ENCODE data around the gene SRF.

GRCh38 chr6:43127877-43128276 lies 43.2 kb upstream of the SRF start:
- TF ChIP-seq POLR2A (IDR thresholded peaks at IDR 0.05) = no peak
- TF ChIP-seq, protein P1, sequence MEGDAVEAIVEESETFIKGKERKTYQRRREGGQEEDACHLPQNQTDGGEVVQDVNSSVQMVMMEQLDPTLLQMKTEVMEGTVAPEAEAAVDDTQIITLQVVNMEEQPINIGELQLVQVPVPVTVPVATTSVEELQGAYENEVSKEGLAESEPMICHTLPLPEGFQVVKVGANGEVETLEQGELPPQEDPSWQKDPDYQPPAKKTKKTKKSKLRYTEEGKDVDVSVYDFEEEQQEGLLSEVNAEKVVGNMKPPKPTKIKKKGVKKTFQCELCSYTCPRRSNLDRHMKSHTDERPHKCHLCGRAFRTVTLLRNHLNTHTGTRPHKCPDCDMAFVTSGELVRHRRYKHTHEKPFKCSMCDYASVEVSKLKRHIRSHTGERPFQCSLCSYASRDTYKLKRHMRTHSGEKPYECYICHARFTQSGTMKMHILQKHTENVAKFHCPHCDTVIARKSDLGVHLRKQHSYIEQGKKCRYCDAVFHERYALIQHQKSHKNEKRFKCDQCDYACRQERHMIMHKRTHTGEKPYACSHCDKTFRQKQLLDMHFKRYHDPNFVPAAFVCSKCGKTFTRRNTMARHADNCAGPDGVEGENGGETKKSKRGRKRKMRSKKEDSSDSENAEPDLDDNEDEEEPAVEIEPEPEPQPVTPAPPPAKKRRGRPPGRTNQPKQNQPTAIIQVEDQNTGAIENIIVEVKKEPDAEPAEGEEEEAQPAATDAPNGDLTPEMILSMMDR (IDR thresholded peaks at IDR 0.05) = no peak

Measured in body of pancreas (tissue), 4 donors.